NCI-H2196 (cell line): ENCODE data around the gene STRN3.
A peak's percentile ranks its signal among the peaks of the same experiment; 100 is the strongest.

Experiments used
- DNase-seq: peaks from one replicate; lab custom pipeline; 2025; ENCODE audit not compliant: unreplicated experiment; lab: John Stamatoyannopoulos, UW

STRN3 gene

GRCh38 chr14:30874999-30875787 is 151.0 kb downstream of the STRN3 start:
- DNase-seq = no peak

- DNase-seq = peak; percentile 66
These were observed 151.8 kb downstream of the STRN3 start, which contains the start of gene COCH for GRCh38 chr14:30874120-30874998. COCH (plus strand) TSS chr14:30874559; CDS start chr14:30874939, 380 bp downstream.

- DNase-seq = no peak
These were observed 152.7 kb downstream of the STRN3 start for GRCh38 chr14:30873308-30874119.

- DNase-seq = no peak
These were observed 153.6 kb downstream of the STRN3 start for GRCh38 chr14:30872602-30873001.

- DNase-seq = no peak
These were observed 156.5 kb downstream of the STRN3 start for GRCh38 chr14:30869551-30870155.

GRCh38 chr14:30868736-30869135 is 157.4 kb downstream of the STRN3 start:
- no peak for DNase-seq

- no peak for DNase-seq
These were observed 161.2 kb downstream of the STRN3 start for GRCh38 chr14:30864934-30865333.

- no peak for DNase-seq
These were observed 165.0 kb downstream of the STRN3 start for GRCh38 chr14:30861200-30861599.

GRCh38 chr14:30855345-30856037 is 170.7 kb downstream of the STRN3 start:
- DNase-seq = no peak

GRCh38 chr14:30854492-30854891 is 171.7 kb downstream of the STRN3 start:
- no peak for DNase-seq

- DNase-seq = no peak
These were observed 172.2 kb downstream of the STRN3 start for GRCh38 chr14:30853946-30854345.

GRCh38 chr14:30849983-30850382 is 176.2 kb downstream of the STRN3 start:
- no peak for DNase-seq

GRCh38 chr14:30849354-30849753 is 176.8 kb downstream of the STRN3 start:
- no peak for DNase-seq

- DNase-seq = no peak
These were observed 177.5 kb downstream of the STRN3 start for GRCh38 chr14:30848449-30849240.
